Measurements from ENCODE around the gene HNRNPUL1.

- TF ChIP-seq POLR2A (IDR thresholded peaks at IDR 0.05) (no peak), CTCF (IDR thresholded peaks at IDR 0.05) (no peak)
These were observed 61.4 kb downstream of the HNRNPUL1 start for GRCh38 chr19:41325640-41325946.
